Measurements from ENCODE around the gene DNA2.

- TF ChIP-seq CTCF (IDR thresholded peaks at IDR 0.05; ENCODE audit: insufficient read depth, low read length, poor library complexity, severe bottlenecking) (no peak), EZH2phosphoT487 (conservative IDR thresholded peaks at IDR 0.05; ENCODE audit: low read length) (no peak)
Measured at GRCh38 chr10:68406815-68407548, 64.8 kb downstream of the DNA2 start, which contains the start of gene RUFY2.
